CD8-positive, alpha-beta memory T cell (primary cell): ENCODE measurements around the gene LSM7. TPM values are rescaled to one million over a fixed set of nuclear protein-coding genes. Genes with fewer than 3 reads are reported as not detected.

Experiments used
- CTCF ChIA-PET: fragments of 350-600 bp; sonication (Branson Sonifier 250); formaldehyde crosslinking; loops from one replicate; lab custom pipeline; 2021; ENCODE audit warnings: antibody characterized with exemption; lab: Charles Lee
- POLR2A ChIA-PET: fragments of 350-600 bp; sonication (Branson Sonifier 250); formaldehyde crosslinking; loops from one replicate; lab custom pipeline; 2021; ENCODE audit warnings: antibody characterized with exemption; lab: Charles Lee
- DNase-seq, 5 donors: peaks; one replicate each; pipeline versions ENCODE4 v3.0.0 to v3.0.0-alpha.2; 2020 to 2022; ENCODE audit warnings: mixed read lengths in 1 of 5
- H3K27ac ChIP-seq: one replicate; pipeline ENCODE4 v1.7.0; 2013; ENCODE audit warnings: low read depth, mild to moderate bottlenecking, low read length, moderate library complexity
- H3K27me3 ChIP-seq: 2 replicates; pipeline ENCODE4 v1.7.0; 2013; ENCODE audit warnings: low read length, mild to moderate bottlenecking; ENCODE audit not compliant: insufficient read depth, poor library complexity, severe bottlenecking
- H3K36me3 ChIP-seq: 2 replicates; pipeline ENCODE4 v1.7.0; 2013; ENCODE audit warnings: mild to moderate bottlenecking, low read length, moderate library complexity; ENCODE audit not compliant: insufficient read depth
- H3K4me1 ChIP-seq: 2 replicates; pipeline ENCODE4 v1.7.0; 2013; ENCODE audit warnings: mild to moderate bottlenecking, low read length, moderate library complexity; ENCODE audit not compliant: insufficient read depth
- H3K4me3 ChIP-seq: 2 replicates; pipeline ENCODE4 v1.7.0; 2013; ENCODE audit warnings: mild to moderate bottlenecking, low read length
- H3K9me3 ChIP-seq: 2 replicates; pipeline ENCODE4 v1.7.0; 2013; ENCODE audit warnings: mild to moderate bottlenecking, low read length
- H3K27ac Mint-ChIP-seq, 8 donors: one replicate each; pipeline ENCODE4 v1.8.0; 2020 to 2021; ENCODE audit warnings: mixed read lengths in 8 of 8, mild to moderate bottlenecking in 6 of 8, inconsistent platforms in 3 of 8, moderate library complexity in 3 of 8
- H3K27me3 Mint-ChIP-seq, 2 donors: one replicate each; pipeline ENCODE4 v1.8.0; 2020 to 2021; ENCODE audit warnings: mixed read lengths in 2 of 2, mild to moderate bottlenecking in 1 of 2, moderate library complexity in 1 of 2
- H3K36me3 Mint-ChIP-seq, 3 donors: one replicate each; pipeline ENCODE4 v1.8.0; 2020 to 2021; ENCODE audit warnings: mixed read lengths in 3 of 3, inconsistent platforms in 1 of 3, mild to moderate bottlenecking in 1 of 3
- H3K4me1 Mint-ChIP-seq, 3 donors: one replicate each; pipeline ENCODE4 v1.8.0; 2020 to 2021; ENCODE audit warnings: mixed read lengths in 3 of 3, inconsistent platforms in 1 of 3, mild to moderate bottlenecking in 1 of 3
- H3K4me3 Mint-ChIP-seq, 7 donors: one replicate each; pipeline ENCODE4 v1.8.0; 2020 to 2021; ENCODE audit warnings: mixed read lengths in 7 of 7, mild to moderate bottlenecking in 6 of 7, moderate library complexity in 4 of 7, inconsistent platforms in 2 of 7
- H3K9me3 Mint-ChIP-seq, 5 donors: one replicate each; pipeline ENCODE4 v1.8.0; 2020 to 2022; ENCODE audit warnings: mixed read lengths in 5 of 5, mild to moderate bottlenecking in 3 of 5, moderate library complexity in 2 of 5, inconsistent platforms in 1 of 5
- polyA plus RNA-seq: library from polyadenylated mRNA; unstranded; fragments of 300-500 nt; fragmentation: Illumina TruSeq; gene quantifications from one replicate; pipeline ENCODE4 v1.2.3, GENCODE V29; 2021
- total RNA-seq, 2 experiments: library from RNA; stranded (reverse); gene quantifications; one replicate each; pipeline ENCODE4 v1.2.3, GENCODE V29; 2021

The LSM7 gene
- total and polyA plus RNA-seq, 3 experiments from 2014 or later: 162 to 168 (median 163) TPM

DNA sequence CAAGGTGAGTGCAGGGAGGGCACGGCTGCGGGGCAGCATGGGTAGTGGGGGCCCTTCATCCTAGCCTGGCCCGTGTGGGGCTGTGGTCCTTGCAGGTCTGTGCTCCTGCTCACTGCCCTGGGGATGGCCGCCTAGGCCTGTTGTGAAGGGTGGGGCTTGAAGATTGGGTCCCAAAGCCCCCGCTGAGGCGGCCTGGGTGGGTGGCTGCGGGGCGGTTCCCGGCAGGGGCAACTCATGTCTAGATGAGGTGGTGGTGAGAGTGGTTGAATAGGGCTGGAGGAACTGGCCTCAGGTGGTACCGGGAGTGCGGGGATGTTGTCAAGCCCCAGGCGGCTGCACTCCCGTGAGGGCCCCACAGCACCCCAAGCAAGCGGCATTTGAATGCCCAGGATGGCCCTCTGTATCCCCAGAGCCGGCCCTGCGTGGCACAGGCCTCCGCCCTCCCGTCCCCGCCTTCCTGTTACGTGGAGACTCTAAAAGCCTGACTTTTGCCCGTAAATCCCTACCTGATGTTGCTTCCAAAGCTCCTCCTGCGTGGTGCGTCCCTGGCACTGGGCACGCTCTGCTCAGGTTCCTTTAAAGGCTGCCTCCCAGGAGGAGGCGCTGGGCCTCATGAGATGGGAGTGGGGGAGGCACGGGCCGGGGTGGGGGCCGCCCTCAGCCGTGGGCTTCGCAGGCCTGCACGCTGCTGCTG is 15.1 kb upstream of the LSM7 start:
- Mint-ChIP-seq H3K27ac (no peak overlapping the region), H3K4me3 (no peak overlapping the region), H3K9me3 (no peaks in the 10 kb centered on the region), H3K4me1 (no peaks in the 10 kb centered on the region), H3K36me3 (peaks cover 0 to 12% (median 0%) of the 10 kb centered on the region in 3 donors), H3K27me3 (no peaks in the 10 kb centered on the region)
- no peak for DNase-seq
- CTCF ChIA-PET: no interaction called here
- Histone ChIP-seq H3K27ac (no peak overlapping the region), H3K4me3 (no peak overlapping the region), H3K9me3 (no peaks in the 10 kb centered on the region), H3K36me3 (no peaks in the 10 kb centered on the region), H3K4me1 (no peaks in the 10 kb centered on the region), H3K27me3 (no peaks in the 10 kb centered on the region)
- POLR2A ChIA-PET: no interaction called here

- H3K27ac Mint-ChIP-seq: no peak overlapping the region
- H3K36me3 ChIP-seq: no peaks in the 10 kb centered on the region
- no peak overlapping the region for H3K4me3 ChIP-seq
- H3K9me3 Mint-ChIP-seq: no peaks in the 10 kb centered on the region
- no peaks in the 10 kb centered on the region for H3K27me3 Mint-ChIP-seq
- H3K36me3 Mint-ChIP-seq: peaks cover 0 to 14% (median 0%) of the 10 kb centered on the region in 3 donors
- no peaks in the 10 kb centered on the region for H3K4me1 Mint-ChIP-seq
- CTCF ChIA-PET: no interaction called here
- no peaks in the 10 kb centered on the region for H3K27me3 ChIP-seq
- no peak for DNase-seq
- no peak overlapping the region for H3K27ac ChIP-seq
- no peak overlapping the region for H3K4me3 Mint-ChIP-seq
- H3K4me1 ChIP-seq: no peaks in the 10 kb centered on the region
- no peaks in the 10 kb centered on the region for H3K9me3 ChIP-seq
- POLR2A ChIA-PET: no interaction called here
These were observed 14.4 kb upstream of the LSM7 start for GRCh38 chr19:2342656-2343288.

- Mint-ChIP-seq H3K27me3 (no peaks in the 10 kb centered on the region), H3K9me3 (no peaks in the 10 kb centered on the region), H3K36me3 (peaks cover 0 to 16% (median 0%) of the 10 kb centered on the region in 3 donors), H3K4me1 (no peaks in the 10 kb centered on the region), H3K27ac (no peak overlapping the region), H3K4me3 (no peak overlapping the region)
- H3K27me3 ChIP-seq: no peaks in the 10 kb centered on the region
- CTCF ChIA-PET: no interaction called here
- H3K4me1 ChIP-seq: no peaks in the 10 kb centered on the region
- H3K9me3 ChIP-seq: no peaks in the 10 kb centered on the region
- no peak overlapping the region for H3K4me3 ChIP-seq
- no peak for DNase-seq
- POLR2A ChIA-PET: no interaction called here
- H3K36me3 ChIP-seq: no peaks in the 10 kb centered on the region
- no peak overlapping the region for H3K27ac ChIP-seq
These were observed 13.6 kb upstream of the LSM7 start for GRCh38 chr19:2341982-2342381.

GRCh38 chr19:2341244-2341751 is 12.9 kb upstream of the LSM7 start:
- Mint-ChIP-seq H3K4me1 (peaks cover under 1 to 3% (median 2%) of the 10 kb centered on the region in 3 donors), H3K27me3 (no peaks in the 10 kb centered on the region), H3K36me3 (peaks cover 0 to 17% (median 0%) of the 10 kb centered on the region in 3 donors), H3K4me3 (no peak overlapping the region), H3K9me3 (no peaks in the 10 kb centered on the region), H3K27ac (no peak overlapping the region)
- ChIA-PET POLR2A (no interaction called here), CTCF (no interaction called here)
- no peaks in the 10 kb centered on the region for H3K36me3 ChIP-seq
- no peak for DNase-seq
- no peaks in the 10 kb centered on the region for H3K27me3 ChIP-seq
- H3K27ac ChIP-seq: no peak overlapping the region
- no peak overlapping the region for H3K4me3 ChIP-seq
- no peaks in the 10 kb centered on the region for H3K9me3 ChIP-seq
- H3K4me1 ChIP-seq: no peaks in the 10 kb centered on the region

DNA sequence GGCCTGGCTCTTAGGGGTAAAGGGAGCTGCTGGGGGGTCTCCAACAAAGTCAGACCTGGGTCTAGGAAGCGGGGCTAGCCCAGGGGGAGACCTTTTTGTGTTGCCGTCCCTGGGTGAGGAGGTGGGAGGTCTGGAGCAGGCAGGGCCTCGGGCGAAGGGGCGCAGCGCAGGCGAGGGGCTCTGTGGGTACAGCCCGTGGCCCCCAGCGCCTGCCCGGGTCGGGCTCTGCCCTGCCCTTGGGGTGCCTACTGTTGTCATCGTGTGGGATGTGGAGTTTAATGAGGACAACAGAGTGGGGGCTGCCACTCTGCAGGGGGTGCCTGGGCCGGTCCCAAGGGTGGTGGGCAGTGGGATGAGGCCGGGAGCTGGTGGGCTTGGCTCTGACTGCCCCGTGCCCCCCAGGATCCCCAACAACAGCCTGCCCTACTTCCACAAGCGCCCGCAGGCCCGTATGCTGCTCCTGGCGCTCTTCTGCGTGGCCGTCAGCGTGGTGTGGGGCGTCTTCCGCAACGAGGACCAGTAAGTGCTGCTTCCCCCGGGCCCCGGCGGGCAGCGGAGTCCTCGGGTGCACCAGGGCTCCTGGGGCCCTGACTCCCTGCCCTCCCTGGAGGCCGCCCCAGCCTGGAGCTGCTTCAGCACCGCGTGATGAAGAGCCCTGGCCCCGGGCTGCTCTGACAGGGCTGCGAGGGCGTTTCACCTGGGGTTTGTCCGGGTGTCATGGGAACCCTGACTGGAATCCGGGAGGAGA is 12.3 kb upstream of the LSM7 start:
- Mint-ChIP-seq H3K27me3 (no peaks in the 10 kb centered on the region), H3K36me3 (peaks cover 0 to 19% (median 0%) of the 10 kb centered on the region in 3 donors), H3K9me3 (no peaks in the 10 kb centered on the region), H3K4me1 (peaks cover 7 to 9% (median 8%) of the 10 kb centered on the region in 3 donors), H3K4me3 (no peak overlapping the region), H3K27ac (no peak overlapping the region)
- no peak overlapping the region for H3K27ac ChIP-seq
- no peaks in the 10 kb centered on the region for H3K4me1 ChIP-seq
- POLR2A ChIA-PET: no interaction called here
- CTCF ChIA-PET: no interaction called here
- no peaks in the 10 kb centered on the region for H3K9me3 ChIP-seq
- H3K4me3 ChIP-seq: no peak overlapping the region
- no peaks in the 10 kb centered on the region for H3K27me3 ChIP-seq
- DNase-seq: no peak
- H3K36me3 ChIP-seq: no peaks in the 10 kb centered on the region

DNA sequence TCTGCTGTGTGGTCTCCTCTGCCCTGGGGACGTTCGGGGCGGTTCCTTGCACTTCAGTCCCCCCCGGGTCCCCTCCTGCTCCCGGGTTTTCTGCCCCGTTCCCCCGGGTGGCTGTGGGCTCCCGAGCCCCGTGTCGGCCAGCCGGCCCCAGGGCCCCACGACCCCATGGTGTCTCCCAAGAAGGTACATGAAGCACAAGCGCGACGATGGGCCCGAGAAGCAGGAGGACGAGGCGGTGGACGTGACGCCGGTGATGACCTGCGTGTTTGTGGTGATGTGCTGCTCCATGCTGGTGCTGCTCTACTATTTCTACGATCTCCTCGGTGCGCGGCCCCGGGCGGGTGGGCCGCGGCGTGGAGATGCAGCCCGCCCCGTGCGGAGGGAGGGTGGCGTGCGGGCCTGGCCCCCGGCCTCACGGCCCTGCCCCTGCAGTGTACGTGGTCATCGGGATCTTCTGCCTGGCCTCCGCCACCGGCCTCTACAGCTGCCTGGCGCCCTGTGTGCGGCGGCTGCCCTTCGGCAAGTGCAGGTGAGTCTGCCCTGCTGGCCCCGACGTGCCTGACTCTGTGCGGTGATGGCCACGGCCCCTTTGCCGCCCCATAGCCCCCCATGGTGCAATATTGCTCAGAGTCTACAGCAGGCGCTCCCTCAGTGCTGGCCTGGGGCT is 11.4 kb upstream of the LSM7 start:
- Mint-ChIP-seq H3K27me3 (no peaks in the 10 kb centered on the region), H3K4me1 (peaks cover 7 to 9% (median 9%) of the 10 kb centered on the region in 3 donors), H3K4me3 (no peak overlapping the region), H3K27ac (no peak overlapping the region), H3K9me3 (no peaks in the 10 kb centered on the region), H3K36me3 (peaks cover 0 to 20% (median 0%) of the 10 kb centered on the region in 3 donors)
- CTCF ChIA-PET: no interaction called here
- Histone ChIP-seq H3K36me3 (no peaks in the 10 kb centered on the region), H3K4me3 (no peak overlapping the region), H3K27me3 (no peaks in the 10 kb centered on the region), H3K4me1 (no peaks in the 10 kb centered on the region), H3K9me3 (no peaks in the 10 kb centered on the region), H3K27ac (no peak overlapping the region)
- DNase-seq: no peak
- POLR2A ChIA-PET: no interaction called here

GRCh38 chr19:2338751-2339643 is 10.6 kb upstream of the LSM7 start:
- no peaks in the 10 kb centered on the region for H3K9me3 ChIP-seq
- POLR2A ChIA-PET: no interaction called here
- H3K4me1 ChIP-seq: no peaks in the 10 kb centered on the region
- H3K4me3 ChIP-seq: no peak overlapping the region
- Mint-ChIP-seq H3K4me1 (peaks cover 7 to 9% (median 9%) of the 10 kb centered on the region in 3 donors), H3K27ac (no peak overlapping the region), H3K36me3 (peaks cover 0 to 20% (median 0%) of the 10 kb centered on the region in 3 donors), H3K4me3 (no peak overlapping the region), H3K27me3 (no peaks in the 10 kb centered on the region), H3K9me3 (no peaks in the 10 kb centered on the region)
- DNase-seq: peak in 1 of 5 donors; percentile 46
- no peak overlapping the region for H3K27ac ChIP-seq
- H3K27me3 ChIP-seq: no peaks in the 10 kb centered on the region
- CTCF ChIA-PET: no interaction called here
- no peaks in the 10 kb centered on the region for H3K36me3 ChIP-seq
